ENCODE measurements around the gene PNMA6A. TPM values are rescaled to one million over a fixed set of nuclear protein-coding genes. Genes with fewer than 3 reads are reported as not detected.

The PNMA6A gene
- total and polyA plus RNA-seq, 10 of the 15 experiments (the other 5 are each of a cell fraction or from before 2014, with no cell fraction given): 0.03 to 0.23 (median 0.15) TPM; not detected in 7

DNA sequence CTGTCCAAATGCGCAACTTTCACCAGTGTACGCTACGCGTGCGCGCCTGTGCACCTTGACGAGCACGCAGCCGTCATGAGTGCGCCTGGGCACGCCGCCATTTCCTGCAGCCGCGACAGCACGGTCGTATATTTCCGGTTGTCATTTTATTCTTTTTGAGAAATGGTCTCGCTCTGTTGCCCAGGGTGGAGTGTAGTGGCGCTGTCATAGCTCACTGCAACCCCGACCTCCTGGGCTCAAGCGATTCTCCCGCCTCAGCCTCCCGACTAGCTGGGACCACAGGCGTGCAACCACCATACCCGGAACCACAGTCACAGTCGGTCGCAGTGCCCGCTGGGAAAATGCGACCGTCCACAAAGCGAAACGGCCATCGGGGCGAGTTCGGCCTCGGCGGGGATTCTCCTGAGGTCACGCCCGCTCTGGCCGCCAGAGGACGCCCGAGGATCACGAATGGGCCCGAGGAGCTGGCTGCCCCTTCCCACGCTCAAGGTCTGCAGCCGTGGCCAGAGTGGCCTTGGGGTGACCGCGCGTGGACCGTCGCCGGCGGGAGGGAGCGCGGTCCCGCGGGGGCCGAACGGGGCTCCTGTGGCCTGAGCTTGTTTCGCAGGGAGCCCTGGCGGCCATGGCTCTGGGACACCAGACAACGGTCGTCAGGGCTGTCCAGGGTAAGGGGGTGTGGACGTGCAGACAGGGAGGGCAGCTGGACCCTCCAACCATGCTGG is 39.7 kb upstream of the PNMA6A start:
- Histone ChIP-seq H4K20me1 (ENCODE audit: control insufficient read depth, insufficient read depth) (no peaks in the 10 kb centered on the region), H3K9ac (ENCODE audit: control insufficient read depth, insufficient read depth, low read length) (no peak overlapping the region), H3K4me3 (no peak overlapping the region), H3K79me2 (ENCODE audit: control insufficient read depth, insufficient read depth, low read length) (no peaks in the 10 kb centered on the region), H3K4me1 (ENCODE audit: control insufficient read depth, insufficient read depth, low read length) (no peaks in the 10 kb centered on the region), H3K36me3 (ENCODE audit: control insufficient read depth in 2 of 2, insufficient read depth in 2 of 2, low read length in 1 of 2) (no peaks in the 10 kb centered on the region), H2AFZ (ENCODE audit: control insufficient read depth, low read depth, low read length) (peak overlapping the region; percentile 55), H3K9me3 (replicated peaks; ENCODE audit: control insufficient read depth, insufficient read depth, low read length) (no peaks in the 10 kb centered on the region; the same call in 2 of the 3 replicates), H3K4me2 (ENCODE audit: control insufficient read depth, insufficient read depth) (peak overlapping the region; percentile 54), H3K27ac (ENCODE audit: control insufficient read depth, insufficient read depth) (peak overlapping the region; percentile 25; the same call in 1 of the 2 replicates), H3K27me3 (replicated peaks in 1 of 2; ENCODE audit: control insufficient read depth in 2 of 2, insufficient read depth in 2 of 2, low read length in 1 of 2) (no peaks in the 10 kb centered on the region)
- SMC1A ChIA-PET (ENCODE audit: uncharacterized antibody, unreplicated experiment): interaction anchor here (1.2 kb wide), 1 partner anchor 475 kb away, joined by 3 read pairs; no protein-coding TSS in a partner anchor
- FAIRE-seq (no peak), ATAC-seq (peak; percentile 60), DNase-seq (ENCODE audit: low read depth, low spot score) (no peak)
- intact Hi-C loops (cut with micrococcal nuclease; ENCODE audit: unreplicated experiment) (loop anchor here (5.0 kb wide), 1 partner anchor 475 kb away; no protein-coding TSS in a partner anchor), in situ Hi-C loops (cut with MboI) (no loop called here)
- POLR2A ChIA-PET: no interaction called here
- 45% methylated on average over 53 of the region's 64 CpGs for WGBS (ENCODE audit: insufficient coverage, insufficient replicate concordance, low lambda C conversion rate, missing lambda C conversion rate)
- no TSS peak for BruUV-seq (replicated peaks)
- RAD21 ChIA-PET (ENCODE audit: unreplicated experiment): interaction anchor here (0.9 kb wide), 1 partner anchor 74 kb away, joined by 3 read pairs; no protein-coding TSS in a partner anchor
- CTCF ChIA-PET: interaction anchor here (1.1 to 1.7 kb wide), 3 partner anchors 91 to 635 kb away, joined by 3 to 7 read pairs (median 6); no protein-coding TSS in a partner anchor
- TF ChIP-seq BRCA1 (IDR thresholded peaks at IDR 0.05; ENCODE audit: low read depth, low read length) (no peak), CBFB (IDR thresholded peaks at IDR 0.05; ENCODE audit: low read depth) (0 out of 2 replicates have a peak, but pooled peaks have one; percentile 35), BHLHE40 (IDR thresholded peaks at IDR 0.05; ENCODE audit: borderline replicate concordance in 1 of 2, low read depth in 2 of 2, low read length in 1 of 2) (no peak), SMC3 (IDR thresholded peaks at IDR 0.05; ENCODE audit: borderline replicate concordance, low read length) (peak; percentile 63), RELA (IDR thresholded peaks at IDR 0.05; ENCODE audit: borderline replicate concordance, partially characterized antibody) (no peak), YBX1 (IDR thresholded peaks at IDR 0.05) (no peak), SUPT20H (IDR thresholded peaks at IDR 0.05; ENCODE audit: borderline replicate concordance, control insufficient read depth, low read depth, low read length) (no peak), PAX5 (IDR thresholded peaks at IDR 0.05; ENCODE audit: borderline replicate concordance, low read depth, low read length) (no peak), RAD21 (IDR thresholded peaks at IDR 0.05; ENCODE audit: insufficient read depth, low read depth, low read length) (peak; percentile 73), NR2C1 (IDR thresholded peaks at IDR 0.05) (no peak)
- TF ChIP-seq, protein P1, sequence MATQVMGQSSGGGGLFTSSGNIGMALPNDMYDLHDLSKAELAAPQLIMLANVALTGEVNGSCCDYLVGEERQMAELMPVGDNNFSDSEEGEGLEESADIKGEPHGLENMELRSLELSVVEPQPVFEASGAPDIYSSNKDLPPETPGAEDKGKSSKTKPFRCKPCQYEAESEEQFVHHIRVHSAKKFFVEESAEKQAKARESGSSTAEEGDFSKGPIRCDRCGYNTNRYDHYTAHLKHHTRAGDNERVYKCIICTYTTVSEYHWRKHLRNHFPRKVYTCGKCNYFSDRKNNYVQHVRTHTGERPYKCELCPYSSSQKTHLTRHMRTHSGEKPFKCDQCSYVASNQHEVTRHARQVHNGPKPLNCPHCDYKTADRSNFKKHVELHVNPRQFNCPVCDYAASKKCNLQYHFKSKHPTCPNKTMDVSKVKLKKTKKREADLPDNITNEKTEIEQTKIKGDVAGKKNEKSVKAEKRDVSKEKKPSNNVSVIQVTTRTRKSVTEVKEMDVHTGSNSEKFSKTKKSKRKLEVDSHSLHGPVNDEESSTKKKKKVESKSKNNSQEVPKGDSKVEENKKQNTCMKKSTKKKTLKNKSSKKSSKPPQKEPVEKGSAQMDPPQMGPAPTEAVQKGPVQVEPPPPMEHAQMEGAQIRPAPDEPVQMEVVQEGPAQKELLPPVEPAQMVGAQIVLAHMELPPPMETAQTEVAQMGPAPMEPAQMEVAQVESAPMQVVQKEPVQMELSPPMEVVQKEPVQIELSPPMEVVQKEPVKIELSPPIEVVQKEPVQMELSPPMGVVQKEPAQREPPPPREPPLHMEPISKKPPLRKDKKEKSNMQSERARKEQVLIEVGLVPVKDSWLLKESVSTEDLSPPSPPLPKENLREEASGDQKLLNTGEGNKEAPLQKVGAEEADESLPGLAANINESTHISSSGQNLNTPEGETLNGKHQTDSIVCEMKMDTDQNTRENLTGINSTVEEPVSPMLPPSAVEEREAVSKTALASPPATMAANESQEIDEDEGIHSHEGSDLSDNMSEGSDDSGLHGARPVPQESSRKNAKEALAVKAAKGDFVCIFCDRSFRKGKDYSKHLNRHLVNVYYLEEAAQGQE (IDR thresholded peaks at IDR 0.05; ENCODE audit: low read depth, low read length): no peak
- TF ChIP-seq, protein P2, sequence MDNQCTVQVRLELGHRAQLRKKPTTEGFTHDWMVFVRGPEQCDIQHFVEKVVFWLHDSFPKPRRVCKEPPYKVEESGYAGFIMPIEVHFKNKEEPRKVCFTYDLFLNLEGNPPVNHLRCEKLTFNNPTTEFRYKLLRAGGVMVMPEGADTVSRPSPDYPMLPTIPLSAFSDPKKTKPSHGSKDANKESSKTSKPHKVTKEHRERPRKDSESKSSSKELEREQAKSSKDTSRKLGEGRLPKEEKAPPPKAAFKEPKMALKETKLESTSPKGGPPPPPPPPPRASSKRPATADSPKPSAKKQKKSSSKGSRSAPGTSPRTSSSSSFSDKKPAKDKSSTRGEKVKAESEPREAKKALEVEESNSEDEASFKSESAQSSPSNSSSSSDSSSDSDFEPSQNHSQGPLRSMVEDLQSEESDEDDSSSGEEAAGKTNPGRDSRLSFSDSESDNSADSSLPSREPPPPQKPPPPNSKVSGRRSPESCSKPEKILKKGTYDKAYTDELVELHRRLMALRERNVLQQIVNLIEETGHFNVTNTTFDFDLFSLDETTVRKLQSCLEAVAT (IDR thresholded peaks at IDR 0.05): no peak
- TF ChIP-seq, protein P3, sequence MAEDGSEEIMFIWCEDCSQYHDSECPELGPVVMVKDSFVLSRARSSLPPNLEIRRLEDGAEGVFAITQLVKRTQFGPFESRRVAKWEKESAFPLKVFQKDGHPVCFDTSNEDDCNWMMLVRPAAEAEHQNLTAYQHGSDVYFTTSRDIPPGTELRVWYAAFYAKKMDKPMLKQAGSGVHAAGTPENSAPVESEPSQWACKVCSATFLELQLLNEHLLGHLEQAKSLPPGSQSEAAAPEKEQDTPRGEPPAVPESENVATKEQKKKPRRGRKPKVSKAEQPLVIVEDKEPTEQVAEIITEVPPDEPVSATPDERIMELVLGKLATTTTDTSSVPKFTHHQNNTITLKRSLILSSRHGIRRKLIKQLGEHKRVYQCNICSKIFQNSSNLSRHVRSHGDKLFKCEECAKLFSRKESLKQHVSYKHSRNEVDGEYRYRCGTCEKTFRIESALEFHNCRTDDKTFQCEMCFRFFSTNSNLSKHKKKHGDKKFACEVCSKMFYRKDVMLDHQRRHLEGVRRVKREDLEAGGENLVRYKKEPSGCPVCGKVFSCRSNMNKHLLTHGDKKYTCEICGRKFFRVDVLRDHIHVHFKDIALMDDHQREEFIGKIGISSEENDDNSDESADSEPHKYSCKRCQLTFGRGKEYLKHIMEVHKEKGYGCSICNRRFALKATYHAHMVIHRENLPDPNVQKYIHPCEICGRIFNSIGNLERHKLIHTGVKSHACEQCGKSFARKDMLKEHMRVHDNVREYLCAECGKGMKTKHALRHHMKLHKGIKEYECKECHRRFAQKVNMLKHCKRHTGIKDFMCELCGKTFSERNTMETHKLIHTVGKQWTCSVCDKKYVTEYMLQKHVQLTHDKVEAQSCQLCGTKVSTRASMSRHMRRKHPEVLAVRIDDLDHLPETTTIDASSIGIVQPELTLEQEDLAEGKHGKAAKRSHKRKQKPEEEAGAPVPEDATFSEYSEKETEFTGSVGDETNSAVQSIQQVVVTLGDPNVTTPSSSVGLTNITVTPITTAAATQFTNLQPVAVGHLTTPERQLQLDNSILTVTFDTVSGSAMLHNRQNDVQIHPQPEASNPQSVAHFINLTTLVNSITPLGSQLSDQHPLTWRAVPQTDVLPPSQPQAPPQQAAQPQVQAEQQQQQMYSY (CRISPR knock-in tag; IDR thresholded peaks at IDR 0.05): no peak

Measured in GM12878 (cell line).